Hepatocyte (in vitro differentiated cells): ENCODE results near the gene ZNF438. TPM values are rescaled to one million over a fixed set of nuclear protein-coding genes. Genes with fewer than 3 reads are reported as not detected.

Experiments used
- DNase-seq: peaks from one replicate; pipeline ENCODE4 v3.0.0-alpha.2; 2016; ENCODE audit warnings: low spot score
- H2AFZ ChIP-seq: fragments of 200-600 bp; sonication (generic); 2 replicates; pipeline ENCODE4 v1.6.0; 2016; ENCODE audit warnings: antibody characterized with exemption, mild to moderate bottlenecking
- H3K27ac ChIP-seq: fragments of 200-600 bp; sonication (generic); 2 replicates; pipeline ENCODE4 v1.5.1; 2016; ENCODE audit warnings: mild to moderate bottlenecking
- H3K27me3 ChIP-seq: fragments of 200-600 bp; sonication (generic); 2 replicates; pipeline ENCODE4 v1.6.1; 2016
- H3K36me3 ChIP-seq: fragments of 200-600 bp; sonication (generic); replicated peaks from 2 replicates; pipeline ENCODE4 v1.5.1; 2016; ENCODE audit warnings: low read depth; ENCODE audit not compliant: insufficient read depth
- H3K4me1 ChIP-seq: fragments of 200-600 bp; sonication (generic); 2 replicates; pipeline ENCODE4 v1.5.1; 2016; ENCODE audit warnings: mild to moderate bottlenecking, moderate library complexity; ENCODE audit not compliant: insufficient read depth
- H3K4me2 ChIP-seq: fragments of 200-600 bp; sonication (generic); 2 replicates; pipeline ENCODE4 v1.6.0; 2016
- H3K4me3 ChIP-seq: fragments of 200-600 bp; sonication (generic); 2 replicates; pipeline ENCODE4 v1.5.1; 2016; ENCODE audit warnings: mild to moderate bottlenecking
- H3K79me2 ChIP-seq: fragments of 200-600 bp; sonication (generic); 2 replicates; pipeline ENCODE4 v1.6.0; 2017; ENCODE audit warnings: mild to moderate bottlenecking
- H3K9me2 ChIP-seq: fragments of 200-600 bp; sonication (generic); replicated peaks from 2 replicates; pipeline ENCODE4 v1.6.0; 2017; ENCODE audit warnings: mild to moderate bottlenecking; ENCODE audit not compliant: insufficient read depth
- H3K9me3 ChIP-seq: fragments of 200-600 bp; sonication (generic); 2 replicates; pipeline ENCODE4 v1.5.1; 2016; ENCODE audit warnings: low read depth, mild to moderate bottlenecking
- H4K20me1 ChIP-seq: fragments of 200-600 bp; sonication (generic); 2 replicates; pipeline ENCODE4 v1.6.0; 2016; ENCODE audit warnings: mild to moderate bottlenecking; ENCODE audit not compliant: insufficient read depth, poor library complexity, severe bottlenecking
- EZH2 ChIP-seq: fragments of 200-600 bp; sonication (generic); IDR thresholded peaks from 2 replicates; pipeline ENCODE4 v1.6.1; 2016; ENCODE audit warnings: antibody characterized with exemption, mild to moderate bottlenecking, borderline replicate concordance
- EZH2phosphoT487 ChIP-seq: fragments of 200-600 bp; sonication (generic); IDR thresholded peaks from one replicate; pipeline ENCODE4 v1.6.1; 2018; ENCODE audit warnings: antibody characterized with exemption, mild to moderate bottlenecking, low read depth, moderate library complexity; ENCODE audit not compliant: unreplicated experiment, severe bottlenecking
- WGBS: methylation state at CpG from one replicate; pipeline ENCODE4 v1.1.6; 2016; ENCODE audit warnings: low lambda C conversion rate; ENCODE audit errors: missing lambda C conversion rate; 5-methylcytosine and 5-hydroxymethylcytosine counted together
- polyA plus RNA-seq: library from polyadenylated mRNA; unstranded; fragments of >200 nt; fragmentation: Nextera tagmentation; extraction: Ambion mirVana; gene quantifications from 2 replicates; pipeline ENCODE4 v1.2.1, GENCODE V29; 2016
- total RNA-seq: library from RNA; depleted of rRNA; stranded (reverse); fragments of >200 nt; gene quantifications from 2 replicates; pipeline ENCODE4 v1.2.3, GENCODE V29; 2014
- TF ChIP-seq, protein P1 (sequence below): fragments of 200-600 bp; sonication (generic); IDR thresholded peaks from 2 replicates; pipeline ENCODE4 v1.5.1; 2016; ENCODE audit warnings: antibody characterized with exemption, mild to moderate bottlenecking; ENCODE audit not compliant: poor library complexity

Gene ZNF438
- total and polyA plus RNA-seq, 2 experiments from 2014 or later, result 2.3 to 5.0 TPM

DNA sequence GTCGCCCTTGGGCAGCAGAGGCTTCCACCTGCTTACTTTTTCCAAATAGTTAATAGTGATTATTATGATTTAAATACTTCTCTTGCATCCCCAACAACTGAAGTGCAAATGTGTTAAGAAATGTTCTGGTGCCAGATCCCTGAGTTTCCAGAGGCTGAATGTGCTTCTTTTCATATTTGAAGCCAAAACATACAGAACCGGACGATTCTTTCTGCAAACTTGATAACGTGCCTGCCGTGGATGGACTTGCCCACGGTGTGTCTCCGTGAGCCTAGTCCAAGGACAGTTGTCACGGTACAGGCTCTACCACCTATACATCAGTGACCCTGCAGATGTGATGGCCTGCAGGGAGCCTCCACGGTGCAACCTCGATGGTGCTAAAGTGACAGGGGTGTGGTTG, 203.5 kb downstream of the ZNF438 start:
- no peaks in the 10 kb centered on the region for H4K20me1 ChIP-seq
- H3K9me3 ChIP-seq, result no peaks in the 10 kb centered on the region
- no peak for DNase-seq
- no peak overlapping the region for H3K4me2 ChIP-seq
- H3K36me3 ChIP-seq, result no peaks in the 10 kb centered on the region
- H3K4me1 ChIP-seq, result peaks cover 8% of the 10 kb centered on the region
- H3K79me2 ChIP-seq, result no peaks in the 10 kb centered on the region
- no peak overlapping the region for H3K27ac ChIP-seq
- no peak overlapping the region for H2AFZ ChIP-seq
- WGBS, result 75% methylated on average over 10 of the region's 10 CpGs
- H3K4me3 ChIP-seq, result no peak overlapping the region
- no peaks in the 10 kb centered on the region for H3K9me2 ChIP-seq
- no peaks in the 10 kb centered on the region for H3K27me3 ChIP-seq
- TF ChIP-seq EZH2phosphoT487, result no peak
- TF ChIP-seq, protein P1, sequence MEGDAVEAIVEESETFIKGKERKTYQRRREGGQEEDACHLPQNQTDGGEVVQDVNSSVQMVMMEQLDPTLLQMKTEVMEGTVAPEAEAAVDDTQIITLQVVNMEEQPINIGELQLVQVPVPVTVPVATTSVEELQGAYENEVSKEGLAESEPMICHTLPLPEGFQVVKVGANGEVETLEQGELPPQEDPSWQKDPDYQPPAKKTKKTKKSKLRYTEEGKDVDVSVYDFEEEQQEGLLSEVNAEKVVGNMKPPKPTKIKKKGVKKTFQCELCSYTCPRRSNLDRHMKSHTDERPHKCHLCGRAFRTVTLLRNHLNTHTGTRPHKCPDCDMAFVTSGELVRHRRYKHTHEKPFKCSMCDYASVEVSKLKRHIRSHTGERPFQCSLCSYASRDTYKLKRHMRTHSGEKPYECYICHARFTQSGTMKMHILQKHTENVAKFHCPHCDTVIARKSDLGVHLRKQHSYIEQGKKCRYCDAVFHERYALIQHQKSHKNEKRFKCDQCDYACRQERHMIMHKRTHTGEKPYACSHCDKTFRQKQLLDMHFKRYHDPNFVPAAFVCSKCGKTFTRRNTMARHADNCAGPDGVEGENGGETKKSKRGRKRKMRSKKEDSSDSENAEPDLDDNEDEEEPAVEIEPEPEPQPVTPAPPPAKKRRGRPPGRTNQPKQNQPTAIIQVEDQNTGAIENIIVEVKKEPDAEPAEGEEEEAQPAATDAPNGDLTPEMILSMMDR, result no peak
- TF ChIP-seq EZH2, result no peak

DNA sequence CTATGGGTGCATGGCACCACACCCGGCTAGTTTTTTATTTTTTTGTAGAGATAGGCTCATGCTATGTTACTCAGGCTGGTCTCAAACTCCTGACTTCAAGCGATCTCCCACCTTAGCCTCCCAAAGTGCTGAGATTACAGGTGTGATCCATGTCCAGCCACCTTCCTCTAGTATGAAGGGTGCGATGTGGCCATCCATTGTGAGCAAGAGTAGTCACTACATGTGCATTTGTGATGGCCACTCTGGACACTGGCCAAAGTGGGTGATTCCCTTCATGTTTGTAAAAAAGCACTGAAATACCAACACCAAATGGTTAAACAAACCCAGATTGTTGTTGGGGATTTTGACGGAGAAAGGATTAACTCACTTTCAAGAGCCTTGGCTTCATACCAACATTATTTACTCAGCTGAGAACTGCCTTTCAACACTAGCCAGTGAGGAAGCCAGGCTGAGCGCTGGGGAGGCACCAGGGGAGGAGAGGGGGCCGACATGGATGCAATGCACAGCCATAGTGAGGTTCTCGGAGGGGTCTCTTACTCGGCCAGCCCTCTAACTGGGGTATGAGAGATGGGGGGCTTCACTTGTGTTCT, 204.0 kb downstream of the ZNF438 start:
- DNase-seq, result peak; percentile 37

DNA sequence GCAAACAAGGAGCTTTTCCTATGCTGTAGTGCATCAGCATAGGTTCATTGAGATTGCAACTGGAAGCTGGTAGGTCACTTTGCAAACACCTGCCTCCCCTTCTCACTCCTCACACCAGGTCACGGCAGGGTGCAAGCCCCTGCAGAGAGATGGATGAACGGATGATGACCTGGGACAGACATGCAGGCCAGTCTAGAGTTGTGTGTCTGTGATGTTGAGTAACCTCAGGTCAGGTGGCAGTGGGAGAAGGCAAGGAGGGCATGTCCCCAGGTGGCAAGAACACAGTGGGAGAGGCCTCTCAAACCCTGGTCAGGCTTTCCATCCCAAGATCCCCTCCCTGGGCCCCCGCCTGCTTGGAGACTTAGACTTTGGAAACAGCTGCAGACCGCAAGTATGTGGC, 205.0 kb downstream of the ZNF438 start:
- no peak overlapping the region for H3K27ac ChIP-seq
- H3K9me2 ChIP-seq, result no peaks in the 10 kb centered on the region
- WGBS, result 83% methylated on average over 4 of the region's 4 CpGs
- H3K36me3 ChIP-seq, result no peaks in the 10 kb centered on the region
- H3K27me3 ChIP-seq, result no peaks in the 10 kb centered on the region
- H3K4me2 ChIP-seq, result no peak overlapping the region
- no peak overlapping the region for H3K4me3 ChIP-seq
- H2AFZ ChIP-seq, result no peak overlapping the region
- H3K79me2 ChIP-seq, result no peaks in the 10 kb centered on the region
- no peaks in the 10 kb centered on the region for H3K9me3 ChIP-seq
- peaks cover 14% of the 10 kb centered on the region for H3K4me1 ChIP-seq
- TF ChIP-seq EZH2, result no peak
- no peak for TF ChIP-seq EZH2phosphoT487
- TF ChIP-seq, protein P1, result no peak
- DNase-seq, result no peak
- H4K20me1 ChIP-seq, result no peaks in the 10 kb centered on the region

More for the DNA sequence above, 204.0 kb downstream of the ZNF438 start:
- Histone ChIP-seq H2AFZ (no peak overlapping the region), H3K27me3 (no peaks in the 10 kb centered on the region), H3K4me2 (no peak overlapping the region), H3K4me3 (no peak overlapping the region), H3K9me2 (no peaks in the 10 kb centered on the region), H3K79me2 (no peaks in the 10 kb centered on the region), H3K27ac (no peak overlapping the region), H4K20me1 (no peaks in the 10 kb centered on the region), H3K4me1 (peaks cover 8% of the 10 kb centered on the region), H3K9me3 (no peaks in the 10 kb centered on the region), H3K36me3 (no peaks in the 10 kb centered on the region)
- 60% methylated on average over 8 of the region's 8 CpGs for WGBS
- TF ChIP-seq, protein P1, result no peak
- TF ChIP-seq EZH2, result no peak
- TF ChIP-seq EZH2phosphoT487, result no peak

DNA sequence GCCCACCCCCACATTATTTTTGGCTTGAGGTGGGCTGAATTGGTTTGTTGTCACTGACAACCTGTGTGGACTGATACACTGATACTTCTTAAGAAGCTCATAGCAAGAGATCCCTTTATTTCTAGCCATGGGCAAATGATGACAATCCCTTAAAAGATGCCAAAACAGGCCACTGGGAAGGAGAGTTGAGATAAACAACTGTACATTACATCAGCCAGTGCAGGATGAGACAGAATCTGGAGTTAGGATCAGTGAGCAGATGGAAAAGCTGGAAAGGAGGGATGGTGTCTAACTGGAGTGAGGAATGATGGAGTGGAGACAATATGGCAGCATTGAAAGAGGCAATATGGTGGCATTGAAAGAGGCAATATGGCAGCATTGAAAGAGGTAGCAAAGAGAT, 206.2 kb downstream of the ZNF438 start:
- H3K4me2 ChIP-seq, result no peak overlapping the region
- no peak overlapping the region for H3K27ac ChIP-seq
- no peak for TF ChIP-seq EZH2phosphoT487
- TF ChIP-seq, protein P1, result no peak
- no peak for TF ChIP-seq EZH2
- H3K79me2 ChIP-seq, result no peaks in the 10 kb centered on the region
- no peaks in the 10 kb centered on the region for H3K9me3 ChIP-seq
- H3K36me3 ChIP-seq, result no peaks in the 10 kb centered on the region
- no peak overlapping the region for H3K4me3 ChIP-seq
- no peak overlapping the region for H2AFZ ChIP-seq
- no peaks in the 10 kb centered on the region for H3K9me2 ChIP-seq
- no peak for DNase-seq
- H4K20me1 ChIP-seq, result no peaks in the 10 kb centered on the region
- no peaks in the 10 kb centered on the region for H3K27me3 ChIP-seq
- peaks cover 26% of the 10 kb centered on the region for H3K4me1 ChIP-seq
